ENCODE results near the gene CEL. TPM values are rescaled to one million over a fixed set of nuclear protein-coding genes. Genes with fewer than 3 reads are reported as not detected.

Gene CEL
- total RNA-seq, 1 donor from 2014 or later, result 1.9 TPM

DNA sequence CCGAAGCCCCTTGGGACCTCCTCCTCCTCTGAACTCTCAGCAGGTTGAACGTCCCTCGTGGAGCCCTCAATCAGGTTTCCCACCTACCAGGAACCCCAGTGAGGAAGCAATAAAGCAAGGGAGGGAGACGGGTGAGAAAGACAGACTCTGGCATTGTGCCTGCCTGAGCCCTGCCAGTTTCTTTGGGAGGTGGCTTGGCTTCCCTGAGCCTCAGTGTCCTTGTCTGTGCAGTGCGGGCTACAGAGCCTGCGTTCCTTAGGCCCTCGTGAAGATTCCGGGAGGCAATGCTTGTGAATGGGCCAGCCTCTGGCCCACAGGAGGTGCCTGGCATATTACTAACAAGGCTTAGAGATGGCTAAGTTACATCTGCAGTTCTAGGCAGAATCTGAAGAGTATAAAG, 19.1 kb upstream of the CEL start:
- no peak for TF ChIP-seq CTCF (IDR thresholded peaks at IDR 0.05)
- no peak overlapping the region for H3K27ac Mint-ChIP-seq (ENCODE audit: unreplicated experiment)
- H3K4me1 Mint-ChIP-seq (ENCODE audit: unreplicated experiment), result no peaks in the 10 kb centered on the region
- H3K36me3 Mint-ChIP-seq (ENCODE audit: unreplicated experiment), result peaks cover 33% of the 10 kb centered on the region
- H3K4me3 Mint-ChIP-seq (ENCODE audit: unreplicated experiment), result no peak overlapping the region
- no peaks in the 10 kb centered on the region for H3K27me3 Mint-ChIP-seq (ENCODE audit: unreplicated experiment)
- no peaks in the 10 kb centered on the region for H3K9me3 Mint-ChIP-seq (ENCODE audit: unreplicated experiment)
- DNase-seq (ENCODE audit: extremely low spot score, unreplicated experiment), result no peak

DNA sequence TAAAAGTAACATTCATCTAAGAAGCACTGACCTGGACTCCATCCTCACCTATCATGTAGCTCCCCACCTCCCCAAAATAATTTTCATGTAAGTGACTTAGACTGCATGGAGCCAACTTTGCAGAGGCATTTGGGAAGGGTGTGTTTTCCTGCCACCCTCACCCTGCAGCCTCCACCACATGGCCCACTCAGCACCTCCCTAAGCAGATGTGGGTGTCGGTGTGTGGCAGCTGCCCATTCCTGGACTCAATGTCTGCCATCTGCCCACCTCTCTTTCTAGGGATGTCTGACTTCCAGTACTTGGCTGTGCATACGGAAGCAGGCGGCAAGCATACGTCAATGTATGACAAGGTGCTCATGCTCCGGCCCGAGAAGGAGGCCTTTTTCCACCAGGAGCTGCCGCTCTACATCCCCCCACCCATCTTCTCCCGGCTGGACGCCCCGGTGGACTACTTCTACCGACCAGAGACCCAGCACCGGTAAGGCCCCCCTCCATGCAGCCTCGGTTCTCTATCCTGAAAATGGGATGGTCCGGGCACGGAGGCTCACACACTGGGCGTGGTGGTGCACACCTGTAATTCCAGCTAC, 18.2 kb upstream of the CEL start:
- Mint-ChIP-seq H3K36me3 (ENCODE audit: unreplicated experiment) (peaks cover 33% of the 10 kb centered on the region), H3K27ac (ENCODE audit: unreplicated experiment) (no peak overlapping the region), H3K4me3 (ENCODE audit: unreplicated experiment) (no peak overlapping the region), H3K27me3 (ENCODE audit: unreplicated experiment) (no peaks in the 10 kb centered on the region), H3K4me1 (ENCODE audit: unreplicated experiment) (no peaks in the 10 kb centered on the region), H3K9me3 (ENCODE audit: unreplicated experiment) (no peaks in the 10 kb centered on the region)
- no peak for DNase-seq (ENCODE audit: extremely low spot score, unreplicated experiment)
- no peak for TF ChIP-seq CTCF (IDR thresholded peaks at IDR 0.05)

GRCh38 chr9:133044125-133044524, 17.7 kb upstream of the CEL start:
- no peak overlapping the region for H3K4me3 Mint-ChIP-seq (ENCODE audit: unreplicated experiment)
- no peak overlapping the region for H3K27ac Mint-ChIP-seq (ENCODE audit: unreplicated experiment)
- no peak for DNase-seq (ENCODE audit: extremely low spot score, unreplicated experiment)
- H3K4me1 Mint-ChIP-seq (ENCODE audit: unreplicated experiment), result no peaks in the 10 kb centered on the region
- peaks cover 33% of the 10 kb centered on the region for H3K36me3 Mint-ChIP-seq (ENCODE audit: unreplicated experiment)
- no peaks in the 10 kb centered on the region for H3K9me3 Mint-ChIP-seq (ENCODE audit: unreplicated experiment)
- TF ChIP-seq CTCF (IDR thresholded peaks at IDR 0.05), result no peak
- no peaks in the 10 kb centered on the region for H3K27me3 Mint-ChIP-seq (ENCODE audit: unreplicated experiment)

- H3K9me3 Mint-ChIP-seq (ENCODE audit: unreplicated experiment), result no peaks in the 10 kb centered on the region
- no peak for DNase-seq (ENCODE audit: extremely low spot score, unreplicated experiment)
- H3K27ac Mint-ChIP-seq (ENCODE audit: unreplicated experiment), result no peak overlapping the region
- H3K4me3 Mint-ChIP-seq (ENCODE audit: unreplicated experiment), result no peak overlapping the region
- peaks cover 37% of the 10 kb centered on the region for H3K36me3 Mint-ChIP-seq (ENCODE audit: unreplicated experiment)
- no peak for TF ChIP-seq CTCF (IDR thresholded peaks at IDR 0.05)
- H3K27me3 Mint-ChIP-seq (ENCODE audit: unreplicated experiment), result no peaks in the 10 kb centered on the region
- peaks cover 1% of the 10 kb centered on the region for H3K4me1 Mint-ChIP-seq (ENCODE audit: unreplicated experiment)
These were observed 17.1 kb upstream of the CEL start for GRCh38 chr9:133044661-133045060.

- no peaks in the 10 kb centered on the region for H3K27me3 Mint-ChIP-seq (ENCODE audit: unreplicated experiment)
- H3K36me3 Mint-ChIP-seq (ENCODE audit: unreplicated experiment), result peaks cover 41% of the 10 kb centered on the region
- H3K9me3 Mint-ChIP-seq (ENCODE audit: unreplicated experiment), result no peaks in the 10 kb centered on the region
- no peak overlapping the region for H3K27ac Mint-ChIP-seq (ENCODE audit: unreplicated experiment)
- TF ChIP-seq CTCF (IDR thresholded peaks at IDR 0.05), result no peak
- H3K4me3 Mint-ChIP-seq (ENCODE audit: unreplicated experiment), result no peak overlapping the region
- H3K4me1 Mint-ChIP-seq (ENCODE audit: unreplicated experiment), result peaks cover 6% of the 10 kb centered on the region
- DNase-seq (ENCODE audit: extremely low spot score, unreplicated experiment), result no peak
These were observed 16.6 kb upstream of the CEL start for GRCh38 chr9:133045132-133045531.

All from osteocyte (in vitro differentiated cells).